ENCODE measurements around the gene MADD.

DNA sequence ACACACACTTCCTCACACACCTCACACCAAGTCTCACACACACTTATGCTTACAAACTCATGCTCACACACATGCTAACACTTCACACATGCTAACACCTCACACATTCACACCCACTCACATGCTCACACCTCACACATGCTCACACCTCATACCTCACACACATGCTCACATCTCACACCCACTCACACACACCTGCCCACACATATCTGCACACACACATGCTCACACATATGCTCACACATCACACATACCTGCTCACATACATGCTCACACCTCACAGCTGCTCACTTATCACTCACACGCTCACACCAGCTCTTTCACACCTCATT lies 87.0 kb downstream of the MADD start:
- TF ChIP-seq FOXP2 (optimal IDR thresholded peaks at IDR 0.05; ENCODE audit: borderline replicate concordance, extremely low read depth, extremely low read length, insufficient read depth) = no peak
- no peak for TF ChIP-seq POLR2AphosphoS5 (IDR thresholded peaks at IDR 0.05; ENCODE audit: low read depth, low read length)
- TF ChIP-seq REST (IDR thresholded peaks at IDR 0.05; ENCODE audit: insufficient read depth in 1 of 2, low read depth in 2 of 2, low read length in 2 of 2) = no peak
- no peak for TF ChIP-seq SIN3A (IDR thresholded peaks at IDR 0.05; ENCODE audit: borderline replicate concordance, insufficient read depth, low read length)
